Measurements from ENCODE around the gene RBPMS2.
"Not testable (repeated sequence)": the region's sequence is repeated elsewhere in the genome, so short reads cannot be mapped to it uniquely, and the experiment has no call there.

Gene RBPMS2

DNA sequence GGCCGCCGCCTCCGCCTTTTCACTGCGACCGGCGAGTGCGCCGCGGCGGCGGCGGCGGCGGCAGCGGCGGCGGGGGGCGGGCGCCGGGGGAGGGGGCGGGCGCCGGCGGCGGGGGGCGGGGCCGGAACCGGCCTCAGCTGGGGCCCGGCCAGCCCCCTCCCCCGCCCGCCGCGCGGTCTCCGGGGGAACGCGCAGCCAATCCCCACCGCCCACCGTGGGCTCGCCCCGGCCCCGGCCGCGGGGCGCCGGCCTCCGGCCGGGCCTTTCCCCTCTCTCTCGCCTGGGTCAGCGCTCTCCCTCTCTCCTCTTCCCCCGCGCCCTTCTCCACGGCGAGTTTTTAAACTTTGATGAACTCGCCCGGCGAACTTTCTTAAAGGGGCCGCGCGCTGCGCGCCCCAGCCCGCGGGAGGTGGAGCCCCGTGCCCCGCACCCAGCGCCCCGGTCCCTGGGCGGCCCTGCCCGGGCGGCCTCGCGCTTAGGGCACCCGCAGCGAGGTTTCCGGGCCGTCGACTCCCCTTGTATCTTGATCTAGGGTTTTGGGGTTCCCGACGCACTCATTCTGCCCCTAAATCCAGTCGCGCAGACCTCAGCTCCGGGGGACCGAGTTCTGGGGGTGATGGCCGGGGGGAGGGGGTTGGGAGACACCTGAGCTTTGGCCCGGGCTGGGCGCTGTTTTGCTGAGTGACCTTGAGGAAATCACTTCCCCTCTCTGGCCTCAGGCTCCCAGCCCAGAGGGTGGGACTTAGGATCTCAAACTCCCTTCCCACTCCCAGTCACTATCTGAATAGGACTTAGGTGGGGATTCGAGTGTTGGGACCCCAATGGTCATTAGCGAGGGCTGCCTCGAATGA lies at the start of gene RBPMS2:
Gene RBPMS2, minus strand, starts transcription at position 39 of the 851 bp plus-strand sequence. CDS start 270 bp downstream, outside the sequence.
- no peak for DNase-seq (ENCODE audit: low read depth in 2 of 3, low spot score in 2 of 3)

GRCh38 chr15:64824929-64825430 lies 49.6 kb upstream of the RBPMS2 start:
- DNase-seq (ENCODE audit: low read depth in 2 of 3, low spot score in 2 of 3) = no peak

DNA sequence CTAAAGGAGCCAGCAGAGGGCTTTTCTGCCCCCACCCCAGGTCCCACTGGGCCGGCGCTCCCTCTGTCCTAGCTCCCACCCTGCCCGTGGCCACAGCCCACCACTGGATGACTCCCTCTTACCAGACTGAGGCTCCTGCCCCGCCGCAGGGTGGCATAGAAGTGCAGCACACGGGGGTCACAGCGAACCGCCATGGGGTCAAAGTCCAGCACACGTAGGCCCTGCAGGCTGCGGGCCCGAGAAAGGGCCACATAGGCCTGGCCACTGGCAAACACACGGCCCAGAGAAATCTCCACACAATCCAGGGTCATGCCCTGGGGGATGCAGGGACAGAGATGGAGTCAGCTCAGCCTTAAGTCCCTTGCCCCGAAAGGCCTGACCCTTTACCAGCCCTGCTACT lies 41.1 kb upstream of the RBPMS2 start:
- DNase-seq (ENCODE audit: low read depth in 2 of 3, low spot score in 2 of 3) = no peak

GRCh38 chr15:64814965-64815364 lies 39.6 kb upstream of the RBPMS2 start:
- not testable (repeated sequence) for DNase-seq (ENCODE audit: low read depth in 2 of 3, low spot score in 2 of 3)

DNA sequence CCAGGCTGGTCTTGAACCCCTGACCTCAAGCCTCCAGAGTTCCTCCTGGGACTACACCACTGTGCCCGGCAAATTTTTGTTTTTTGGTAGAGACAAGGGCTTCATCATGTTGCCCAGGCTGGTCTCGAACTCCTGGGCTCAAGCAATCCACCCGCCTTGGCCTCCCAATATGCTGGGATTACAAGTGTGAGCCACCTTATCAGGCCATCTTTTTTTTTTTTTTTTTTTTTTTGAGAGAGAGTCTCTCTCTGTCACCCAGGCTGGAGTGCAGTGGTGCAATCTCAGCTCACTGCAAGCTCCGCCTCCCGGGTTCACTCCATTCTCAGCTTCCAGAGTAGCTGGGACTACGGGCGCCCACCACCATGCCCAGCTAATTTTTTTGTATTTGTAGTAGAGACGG lies 38.9 kb upstream of the RBPMS2 start:
- not testable (repeated sequence) for DNase-seq (ENCODE audit: low read depth in 2 of 3, low spot score in 2 of 3)

GRCh38 chr15:64813075-64813474 lies 37.7 kb upstream of the RBPMS2 start:
- no peak for DNase-seq (ENCODE audit: low read depth in 2 of 3, low spot score in 2 of 3)

- DNase-seq (ENCODE audit: low read depth in 2 of 3, low spot score in 2 of 3) = no peak
Measured at GRCh38 chr15:64810497-64811326, 35.3 kb upstream of the RBPMS2 start.

- DNase-seq (ENCODE audit: low read depth in 2 of 3, low spot score in 2 of 3) = peak; percentile 16 to 71 (median 45)
Measured at GRCh38 chr15:64809649-64810496, 34.5 kb upstream of the RBPMS2 start.

DNA sequence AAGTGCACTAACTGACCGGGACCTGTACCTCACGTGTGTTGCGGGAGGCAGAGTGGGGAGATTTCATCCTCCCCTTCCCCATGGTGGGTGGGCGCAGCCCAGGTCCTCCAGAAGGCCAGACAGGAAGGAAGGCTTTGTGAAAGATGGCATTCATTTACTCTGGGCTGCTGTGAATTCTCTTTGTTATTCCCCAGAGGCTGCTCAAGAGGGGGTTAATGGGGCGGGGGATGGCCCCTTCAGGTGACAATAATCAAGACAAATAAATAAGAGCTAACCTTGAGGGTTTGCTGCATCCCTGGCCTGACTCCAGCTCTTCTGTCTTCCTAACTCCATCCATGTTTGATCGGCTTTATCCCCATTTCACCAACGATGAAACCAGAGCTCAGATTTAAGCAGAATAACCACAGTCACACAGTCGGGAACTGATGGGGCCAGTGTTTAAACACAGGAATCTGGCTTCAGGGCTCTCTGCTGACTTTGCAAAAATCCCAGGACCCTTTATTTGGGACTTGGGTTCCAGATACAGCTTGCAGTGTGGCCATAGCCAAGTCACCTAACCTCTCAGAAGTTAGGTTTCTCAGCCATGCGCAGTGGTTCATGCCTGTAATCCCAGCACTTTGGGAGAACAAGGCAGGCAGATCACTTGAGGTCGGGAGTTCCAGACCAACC lies 33.5 kb upstream of the RBPMS2 start:
- DNase-seq (ENCODE audit: low read depth in 2 of 3, low spot score in 2 of 3) = no peak

GRCh38 chr15:64807751-64808222 lies 32.4 kb upstream of the RBPMS2 start:
- DNase-seq (ENCODE audit: low read depth in 2 of 3, low spot score in 2 of 3) = no peak

DNA sequence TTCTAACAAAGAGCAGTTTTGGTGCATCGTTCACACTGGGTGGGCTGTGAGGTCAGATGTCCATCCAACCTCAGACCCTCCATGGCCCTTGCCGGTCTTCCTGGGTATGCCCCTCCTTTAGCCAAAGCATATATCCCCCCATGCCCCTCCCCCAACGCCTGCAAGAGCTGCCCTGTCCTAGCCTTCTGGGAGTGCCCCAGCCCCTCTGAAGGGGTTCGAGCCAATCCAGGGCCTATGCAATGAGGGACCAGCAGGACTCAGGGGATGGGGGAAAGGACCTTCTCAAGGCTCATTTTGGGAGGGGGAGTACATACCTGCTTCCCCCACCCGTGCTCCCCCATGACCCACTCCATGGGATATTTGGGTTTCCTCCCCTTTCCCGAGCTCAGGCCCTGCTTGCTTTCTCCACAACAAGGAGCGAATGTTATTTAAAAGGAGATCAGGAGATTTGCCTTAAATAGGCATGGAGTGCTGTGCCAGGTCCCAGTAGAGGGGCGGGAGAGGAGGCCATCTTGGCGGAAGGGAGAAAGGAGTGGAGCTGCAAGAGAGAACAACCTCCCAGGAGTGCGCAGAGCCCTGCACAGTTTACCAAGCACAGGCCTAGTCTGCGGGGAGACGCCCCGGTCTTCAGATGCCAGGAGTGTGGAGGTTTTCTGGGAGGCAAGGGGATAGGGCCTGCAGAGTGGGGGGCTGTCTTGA lies 31.8 kb upstream of the RBPMS2 start:
- DNase-seq (ENCODE audit: low read depth in 2 of 3, low spot score in 2 of 3) = no peak

GRCh38 chr15:64806509-64806908 lies 31.1 kb upstream of the RBPMS2 start:
- no peak for DNase-seq (ENCODE audit: low read depth in 2 of 3, low spot score in 2 of 3)

GRCh38 chr15:64804619-64805018 lies 29.2 kb upstream of the RBPMS2 start:
- no peak for DNase-seq (ENCODE audit: low read depth in 2 of 3, low spot score in 2 of 3)

DNA sequence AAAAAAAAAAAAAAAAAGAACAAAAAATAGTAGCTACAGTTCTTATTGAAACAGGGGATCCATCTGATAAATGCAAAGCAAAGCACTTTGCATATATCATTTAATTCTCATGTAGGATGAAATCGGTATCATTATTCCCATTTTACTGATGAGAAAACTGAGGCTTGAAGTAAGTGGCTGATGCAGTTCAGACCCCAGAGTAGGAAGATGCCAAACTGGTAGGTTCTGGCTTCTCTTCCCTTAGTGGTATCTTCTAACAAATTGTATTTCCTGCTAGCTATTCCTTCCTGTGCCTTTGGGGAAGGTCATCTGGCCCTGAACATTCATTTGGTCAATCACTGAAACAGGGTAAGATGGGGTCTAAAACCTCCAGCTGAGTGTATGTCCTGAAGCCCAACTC lies 28.1 kb upstream of the RBPMS2 start:
- DNase-seq (ENCODE audit: low read depth in 2 of 3, low spot score in 2 of 3) = no peak

GRCh38 chr15:64800476-64800875 lies 25.1 kb upstream of the RBPMS2 start:
- no peak for DNase-seq (ENCODE audit: low read depth in 2 of 3, low spot score in 2 of 3)

GRCh38 chr15:64798905-64799304 lies 23.5 kb upstream of the RBPMS2 start:
- DNase-seq (ENCODE audit: low read depth in 2 of 3, low spot score in 2 of 3) = not testable (repeated sequence)

- DNase-seq (ENCODE audit: low read depth in 2 of 3, low spot score in 2 of 3) = not testable (repeated sequence)
Measured at GRCh38 chr15:64795921-64796320, 20.5 kb upstream of the RBPMS2 start.

GRCh38 chr15:64795299-64795698 lies 19.9 kb upstream of the RBPMS2 start:
- DNase-seq (ENCODE audit: low read depth in 2 of 3, low spot score in 2 of 3) = not testable (repeated sequence)

GRCh38 chr15:64792282-64792681 lies 16.9 kb upstream of the RBPMS2 start:
- no peak for DNase-seq (ENCODE audit: low read depth in 2 of 3, low spot score in 2 of 3)

GRCh38 chr15:64791401-64791800 lies 16.0 kb upstream of the RBPMS2 start:
- no peak for DNase-seq (ENCODE audit: low read depth in 2 of 3, low spot score in 2 of 3)

Measured in activated CD8-positive, alpha-beta memory T cell treated with anti-CD3 and anti-CD28 coated beads for 48 hours (primary cell).